Activated CD4-positive, alpha-beta T cell treated with anti-CD3 and anti-CD28 coated beads for 48 hours (primary cell): Measurements from ENCODE around the gene UBAP1L.
"Not testable (repeated sequence)": the region's sequence is repeated elsewhere in the genome, so short reads cannot be mapped to it uniquely, and the experiment has no call there.

ENCODE experiments used
- DNase-seq: peaks from one replicate; pipeline ENCODE4 v3.0.0-alpha.2; 2020

UBAP1L gene

GRCh38 chr15:65115086-65115485 lies at the start of gene UBAP1L:
Gene UBAP1L (minus strand): TSS chr15:65115200. CDS start chr15:65106215, 8,985 bp downstream.
- no peak for DNase-seq

- DNase-seq, result no peak
Measured at GRCh38 chr15:65164139-65164538, 49.1 kb upstream of the UBAP1L start.

GRCh38 chr15:65163041-65163440 lies 48.0 kb upstream of the UBAP1L start:
- no peak for DNase-seq

- DNase-seq, result no peak
Measured at GRCh38 chr15:65156692-65157091, 41.7 kb upstream of the UBAP1L start.

- no peak for DNase-seq
Measured at GRCh38 chr15:65154720-65155119, 39.7 kb upstream of the UBAP1L start.

GRCh38 chr15:65147902-65148301 lies 32.9 kb upstream of the UBAP1L start:
- DNase-seq, result no peak

GRCh38 chr15:65146438-65146837 lies 31.4 kb upstream of the UBAP1L start:
- no peak for DNase-seq

GRCh38 chr15:65138631-65139030 lies 23.6 kb upstream of the UBAP1L start:
- not testable (repeated sequence) for DNase-seq

- DNase-seq, result not testable (repeated sequence)
Measured at GRCh38 chr15:65137893-65138292, 22.9 kb upstream of the UBAP1L start.

GRCh38 chr15:65137089-65137488 lies 22.1 kb upstream of the UBAP1L start:
- not testable (repeated sequence) for DNase-seq

GRCh38 chr15:65134538-65134937 lies 19.5 kb upstream of the UBAP1L start:
- DNase-seq, result no peak

GRCh38 chr15:65133548-65134200 lies 18.7 kb upstream of the UBAP1L start, which contains the start of gene PDCD7:
Gene PDCD7 (minus strand): TSS chr15:65133808. CDS start chr15:65133781, 27 bp downstream.
- DNase-seq, result peak; percentile 88

GRCh38 chr15:65132878-65133547 lies 18.0 kb upstream of the UBAP1L start:
- DNase-seq, result peak; percentile 29

- DNase-seq, result peak; percentile 21
Measured at GRCh38 chr15:65130941-65131340, 15.9 kb upstream of the UBAP1L start.

GRCh38 chr15:65115542-65115941 lies 542 bp upstream of the UBAP1L start:
- DNase-seq, result no peak

GRCh38 chr15:65110676-65111292 lies 4.2 kb downstream of the UBAP1L start:
- DNase-seq, result no peak

GRCh38 chr15:65106011-65106590 lies 8.9 kb downstream of the UBAP1L start:
- no peak for DNase-seq

- no peak for DNase-seq
Measured at GRCh38 chr15:65105038-65105437, 10.0 kb downstream of the UBAP1L start.

GRCh38 chr15:65102912-65103311 lies 12.1 kb downstream of the UBAP1L start:
- no peak for DNase-seq

- no peak for DNase-seq
Measured at GRCh38 chr15:65101891-65102708, 12.9 kb downstream of the UBAP1L start.

GRCh38 chr15:65101411-65101890 lies 13.5 kb downstream of the UBAP1L start:
- peak; percentile 79 for DNase-seq

GRCh38 chr15:65100442-65100841 lies 14.6 kb downstream of the UBAP1L start:
- no peak for DNase-seq

GRCh38 chr15:65099801-65100200 lies 15.2 kb downstream of the UBAP1L start:
- DNase-seq, result not testable (repeated sequence)
